Measurements from ENCODE around the gene CD300C.

The CD300C gene

GRCh38 chr17:74497471-74497870 is 48.4 kb downstream of the CD300C start:
- TF ChIP-seq CTCF (IDR thresholded peaks at IDR 0.05; ENCODE audit: low read length) (no peak), EZH2 (optimal IDR thresholded peaks at IDR 0.05; ENCODE audit: low read depth, low read length) (no peak), EZH2phosphoT487 (IDR thresholded peaks at IDR 0.05; ENCODE audit: low read length) (no peak)
- no peak overlapping the region for H3K4me3 ChIP-seq (ENCODE audit: low read length)

GRCh38 chr17:74493331-74493833 is 52.5 kb downstream of the CD300C start:
- Histone ChIP-seq H2AFZ (ENCODE audit: low read length) (no peak overlapping the region), H3K9me2 (replicated peaks; ENCODE audit: insufficient read depth, low read length) (no peaks in the 10 kb centered on the region), H3K9ac (ENCODE audit: low read length) (no peak overlapping the region), H3K4me2 (ENCODE audit: low read depth, low read length) (no peak overlapping the region), H3K4me3 (ENCODE audit: low read length) (no peak overlapping the region), H3K4me1 (ENCODE audit: low read length) (no peaks in the 10 kb centered on the region), H4K20me1 (ENCODE audit: insufficient read depth, low read length) (no peaks in the 10 kb centered on the region), H3K79me2 (ENCODE audit: low read length) (no peaks in the 10 kb centered on the region), H3K36me3 (replicated peaks; ENCODE audit: insufficient read depth, low read length) (no peaks in the 10 kb centered on the region), H3K27ac (ENCODE audit: low read length) (no peak overlapping the region), H3K9me3 (replicated peaks; ENCODE audit: insufficient read depth, low read length) (no peaks in the 10 kb centered on the region), H3K27me3 (replicated peaks; ENCODE audit: insufficient read depth, low read length) (peaks cover 32% of the 10 kb centered on the region), H3F3A (ENCODE audit: insufficient read depth, low read length) (no peaks in the 10 kb centered on the region)
- peak; percentile 87 for TF ChIP-seq CTCF (IDR thresholded peaks at IDR 0.05; ENCODE audit: low read length)
- no peak for TF ChIP-seq EZH2 (optimal IDR thresholded peaks at IDR 0.05; ENCODE audit: low read depth, low read length)
- peak; percentile 54 for DNase-seq

More at GRCh38 chr17:74497471-74497870, 48.4 kb downstream of the CD300C start:
- H3K36me3 ChIP-seq (replicated peaks; ENCODE audit: insufficient read depth, low read length) = no peaks in the 10 kb centered on the region
- no peaks in the 10 kb centered on the region for H3K4me1 ChIP-seq (ENCODE audit: low read length)
- no peak overlapping the region for H3K9ac ChIP-seq (ENCODE audit: low read length)
- H3K9me2 ChIP-seq (replicated peaks; ENCODE audit: insufficient read depth, low read length) = no peaks in the 10 kb centered on the region
- no peaks in the 10 kb centered on the region for H4K20me1 ChIP-seq (ENCODE audit: insufficient read depth, low read length)
- H3F3A ChIP-seq (ENCODE audit: insufficient read depth, low read length) = no peaks in the 10 kb centered on the region
- no peaks in the 10 kb centered on the region for H3K9me3 ChIP-seq (replicated peaks; ENCODE audit: insufficient read depth, low read length)
- no peak for DNase-seq
- H3K27me3 ChIP-seq (replicated peaks; ENCODE audit: insufficient read depth, low read length) = peaks cover 50% of the 10 kb centered on the region
- no peak overlapping the region for H2AFZ ChIP-seq (ENCODE audit: low read length)
- H3K4me2 ChIP-seq (ENCODE audit: low read depth, low read length) = no peak overlapping the region
- no peaks in the 10 kb centered on the region for H3K79me2 ChIP-seq (ENCODE audit: low read length)
- no peak overlapping the region for H3K27ac ChIP-seq (ENCODE audit: low read length)

- Histone ChIP-seq H3K9me3 (replicated peaks; ENCODE audit: insufficient read depth, low read length) (no peaks in the 10 kb centered on the region), H3F3A (ENCODE audit: insufficient read depth, low read length) (no peaks in the 10 kb centered on the region), H4K20me1 (ENCODE audit: insufficient read depth, low read length) (no peaks in the 10 kb centered on the region), H2AFZ (ENCODE audit: low read length) (no peak overlapping the region), H3K9me2 (replicated peaks; ENCODE audit: insufficient read depth, low read length) (no peaks in the 10 kb centered on the region), H3K9ac (ENCODE audit: low read length) (no peak overlapping the region), H3K4me3 (ENCODE audit: low read length) (no peak overlapping the region), H3K36me3 (replicated peaks; ENCODE audit: insufficient read depth, low read length) (no peaks in the 10 kb centered on the region), H3K79me2 (ENCODE audit: low read length) (no peaks in the 10 kb centered on the region), H3K4me1 (ENCODE audit: low read length) (no peaks in the 10 kb centered on the region), H3K4me2 (ENCODE audit: low read depth, low read length) (no peak overlapping the region), H3K27ac (ENCODE audit: low read length) (no peak overlapping the region), H3K27me3 (replicated peaks; ENCODE audit: insufficient read depth, low read length) (peaks cover 21% of the 10 kb centered on the region)
- TF ChIP-seq EZH2phosphoT487 (IDR thresholded peaks at IDR 0.05; ENCODE audit: low read length) (no peak), EZH2 (optimal IDR thresholded peaks at IDR 0.05; ENCODE audit: low read depth, low read length) (no peak), CTCF (IDR thresholded peaks at IDR 0.05; ENCODE audit: low read length) (no peak)
- no peak for DNase-seq
Observed at GRCh38 chr17:74491626-74492025, 54.3 kb downstream of the CD300C start.

Measured in MM.1S (cell line).